Spleen (tissue), 11 donors: ENCODE results near the gene HOXD11. TPM values are rescaled to one million over a fixed set of nuclear protein-coding genes. Genes with fewer than 3 reads are reported as not detected.

Experiments
- DNase-seq: peaks from one replicate; pipeline ENCODE4 v3.0.0-alpha.2; 2020
- H3K27ac ChIP-seq, 8 donors: fragments of 200-600 bp; sonication (generic) in 7 of 8; 1 replicate in 4 of 8; 2 replicates in 4 of 8; pipeline versions ENCODE4 v1.5.0 to v1.8.0; 2016 to 2021; ENCODE audit warnings: inconsistent platforms in 4 of 8, mild to moderate bottlenecking in 4 of 8, moderate library complexity in 1 of 8
- H3K27me3 ChIP-seq, 7 donors: fragments of 200-600 bp; sonication (generic) in 6 of 7; replicated peaks in 1 of 7; 1 replicate in 4 of 7; 2 replicates in 3 of 7; pipeline versions ENCODE4 v1.5.0 to v1.8.0; 2016 to 2021; ENCODE audit warnings: inconsistent platforms in 3 of 7, mild to moderate bottlenecking in 1 of 7
- H3K36me3 ChIP-seq, 6 donors: fragments of 200-600 bp; sonication (generic) in 5 of 6; 1 replicate in 4 of 6; 2 replicates in 2 of 6; pipeline versions ENCODE4 v1.5.0 to v1.8.0; 2016 to 2021; ENCODE audit warnings: inconsistent platforms in 2 of 6
- H3K4me1 ChIP-seq, 6 donors: fragments of 200-600 bp; sonication (generic) in 5 of 6; 1 replicate in 3 of 6; 2 replicates in 3 of 6; pipeline versions ENCODE4 v1.5.0 to v1.8.0; 2016 to 2021; ENCODE audit warnings: inconsistent platforms in 3 of 6
- H3K4me3 ChIP-seq, 8 donors: fragments of 200-600 bp; sonication (generic) in 7 of 8; 1 replicate in 4 of 8; 2 replicates in 4 of 8; pipeline versions ENCODE4 v1.5.0 to v1.8.0; 2016 to 2021; ENCODE audit warnings: inconsistent platforms in 4 of 8, mild to moderate bottlenecking in 4 of 8, moderate library complexity in 2 of 8
- H3K9me3 ChIP-seq, 8 donors: fragments of 200-600 bp; sonication (generic) in 7 of 8; 1 replicate in 4 of 8; 2 replicates in 4 of 8; pipeline versions ENCODE4 v1.5.0 to v1.8.0; 2016 to 2021; ENCODE audit warnings: inconsistent platforms in 4 of 8
- CTCF ChIP-seq, 11 experiments: fragments of 200-600 bp in 7 of 11; fragments of 450-650 bp in 4 of 11; sonication (generic) in 4 of 11; IDR thresholded peaks in 8 of 11; conservative IDR thresholded peaks in 3 of 11; 1 replicate in 7 of 11; 2 replicates in 4 of 11; pipeline versions ENCODE4 v1.4.0 to v1.8.0; 2016 to 2021; ENCODE audit warnings: antibody characterized with exemption in 11 of 11, inconsistent platforms in 4 of 11, mild to moderate bottlenecking in 1 of 11
- POLR2A ChIP-seq, 3 donors: fragments of 450-650 bp; IDR thresholded peaks; one replicate each; pipeline ENCODE4 v1.5.1; 2017; ENCODE audit warnings: antibody characterized with exemption in 3 of 3, mild to moderate bottlenecking in 1 of 3
- POLR2AphosphoS5 ChIP-seq, 3 donors: sonication (generic); formaldehyde crosslinking; IDR thresholded peaks; one replicate each; pipeline ENCODE4 v1.5.1; 2017; ENCODE audit warnings: antibody characterized with exemption in 3 of 3
- WGBS, 5 donors: extraction: QIAGEN DNeasy Blood & Tissue Kit in 3 of 5; methylation state at CpG; one replicate each; pipeline versions ENCODE4 v1.1.5 to v1.1.7; 2013 to 2018; 5-methylcytosine and 5-hydroxymethylcytosine counted together
- intact Hi-C: fragments of 100-400 bp; cut with DNase I; formaldehyde crosslinking; loops from one replicate; pipeline ENCODE4 v1.15.0; 2023; ENCODE audit warnings: low total_unique reads
- microRNA-seq, 3 donors: library from miRNA; unstranded; fragments of <30 nt; microRNA quantifications; one replicate each; pipeline versions ENCODE4 to v1.1.0, GENCODE V29; 2019 to 2020
- polyA plus RNA-seq, 3 donors: library from polyadenylated mRNA; stranded (reverse); fragments of 200-250 nt; gene quantifications; one replicate each; pipeline ENCODE4 v1.2.1, GENCODE V29; 2013
- small RNA-seq, 4 donors: library from RNA; depleted of rRNA; stranded (forward); fragments of <200 nt; gene quantifications; one replicate each; pipeline ENCODE3, GENCODE V24; 2016
- total RNA-seq, 7 donors: library from RNA; depleted of rRNA in 3 of 7; stranded (reverse); fragments of >200 nt in 3 of 7; fragmentation: NEBNext Ultra II Directional in 4 of 7; extraction: Animal tissue kit (Norgen Biotek cat#: 25700) in 4 of 7; gene quantifications; one replicate each; pipeline versions ENCODE4 v1.1.0 to v1.2.1, GENCODE V29; 2016 to 2021
- donor health status: healthy with polysubstance abuse.
- donor health status: DM: no; HTN: no; CAD: no; lungs with moderate emphysema.
- donor health status: DM: no; HTN: no; CAD: no.
- donor health status: Bipolar disorder and iron deficiency.
- donor health status: healthy.
- donor health status: DM: no; HTN: no; CAD: no.
- donor health status: DM: yes; HTN: yes; CAD: no.

Gene HOXD11
- total and polyA plus RNA-seq, 10 donors, result not detected

GRCh38 chr2:176158855-176159662 is 52.0 kb downstream of the HOXD11 start:
- H3K4me3 ChIP-seq, result no peak overlapping the region
- no peak overlapping the region for H3K27ac ChIP-seq
- no peak for DNase-seq
- intact Hi-C loops, result no loop called here
- WGBS, 5 donors, result 14 to 32% (median 23%) methylated on average over 30 to 39 of the region's 39 CpGs
- peaks cover 16 to 100% (median 97%) of the 10 kb centered on the region in 7 donors for H3K27me3 ChIP-seq
- TF ChIP-seq POLR2A (IDR thresholded peaks at IDR 0.05) (no peak), POLR2AphosphoS5 (IDR thresholded peaks at IDR 0.05) (no peak), CTCF (IDR thresholded peaks at IDR 0.05 in 8 of 11, conservative IDR thresholded peaks at IDR 0.05 in 3 of 11) (no peak)
- no peaks in the 10 kb centered on the region for H3K36me3 ChIP-seq
- H3K4me1 ChIP-seq, result peaks cover 0 to 46% (median 11%) of the 10 kb centered on the region in 6 donors
- H3K9me3 ChIP-seq, result no peaks in the 10 kb centered on the region

Small RNA genes within 50 kb of the gene (microRNA-seq; reads per million reads assigned to microRNA genes)
- gene MIR10B, result 20,246 to 23,982 (median 20,719) reads per million in 3 donors

Small RNA genes within 50 kb of the gene (small RNA-seq; reads per million reads assigned to genes)
- gene MIR10B, result 129,482 to 271,741 (median 218,708) reads per million in 4 donors

Other genes with a start within 250 kb of the HOXD11 start
- 10 to 100 TPM; 15.1 to 31.9 (median 23.6) TPM for gene LNPK, start 105.0 kb upstream of the HOXD11 start, total RNA-seq
- 1 to 10 TPM; 2.1 to 3.0 (median 2.5) TPM for gene LNPK, start 105.0 kb upstream of the HOXD11 start, polyA plus RNA-seq
- gene EVX2, start 23.3 kb upstream of the HOXD11 start, total RNA-seq, result not detected
- not detected for gene EVX2, start 23.3 kb upstream of the HOXD11 start, polyA plus RNA-seq
- not detected for gene HOXD13, start 14.6 kb upstream of the HOXD11 start, total RNA-seq
- not detected for gene HOXD13, start 14.6 kb upstream of the HOXD11 start, polyA plus RNA-seq
- gene HOXD12, start 7.5 kb upstream of the HOXD11 start, total RNA-seq, result not detected
- gene HOXD12, start 7.5 kb upstream of the HOXD11 start, polyA plus RNA-seq, result not detected
- not detected for gene HOXD10, start 9.5 kb downstream of the HOXD11 start, total RNA-seq
- under 1 TPM in 1 of 3 donors, not detected in 2; 0.06 TPM for gene HOXD10, start 9.5 kb downstream of the HOXD11 start, polyA plus RNA-seq
- 1 to 10 TPM; 1.1 to 4.0 (median 2.9) TPM for gene HOXD9, start 15.4 kb downstream of the HOXD11 start, total RNA-seq
- 1 to 10 TPM; 1.2 to 3.6 (median 1.5) TPM for gene HOXD9, start 15.4 kb downstream of the HOXD11 start, polyA plus RNA-seq
- 10 to 100 TPM; 10.5 to 27.0 (median 16.8) TPM for gene HOXD8, start 22.4 kb downstream of the HOXD11 start, total RNA-seq
- gene HOXD8, start 22.4 kb downstream of the HOXD11 start, polyA plus RNA-seq, result 10 to 100 TPM in 1 of 3 donors, 1 to 10 TPM in 2; 4.7 to 15.7 (median 6.0) TPM
- gene HOXD4, start 44.3 kb downstream of the HOXD11 start, total RNA-seq, result 1 to 10 TPM; 3.9 to 9.8 (median 8.3) TPM
- 1 to 10 TPM in 2 of 3 donors, under 1 TPM in 1; 0.88 to 5.1 (median 2.1) TPM for gene HOXD4, start 44.3 kb downstream of the HOXD11 start, polyA plus RNA-seq
- 10 to 100 TPM in 2 of 7 donors, 1 to 10 TPM in 5; 4.5 to 15.3 (median 9.8) TPM for gene HOXD3, start 50.0 kb downstream of the HOXD11 start, total RNA-seq
- gene HOXD3, start 50.0 kb downstream of the HOXD11 start, polyA plus RNA-seq, result 1 to 10 TPM; 1.2 to 4.4 (median 1.7) TPM
- 1 to 10 TPM in 6 of 7 donors, under 1 TPM in 1; 0.88 to 4.5 (median 1.4) TPM for gene HOXD1, start 81.4 kb downstream of the HOXD11 start, total RNA-seq
- 1 to 10 TPM in 1 of 3 donors, under 1 TPM in 2; 0.49 to 1.4 (median 0.50) TPM for gene HOXD1, start 81.4 kb downstream of the HOXD11 start, polyA plus RNA-seq
- gene MTX2, start 162.2 kb downstream of the HOXD11 start, total RNA-seq, result 10 to 100 TPM; 11.1 to 23.1 (median 15.7) TPM
- gene MTX2, start 162.2 kb downstream of the HOXD11 start, polyA plus RNA-seq, result 10 to 100 TPM; 31.4 to 33.8 (median 32.7) TPM